IPS-15b (cell line): ENCODE measurements around the gene ABO.
"Not testable (repeated sequence)": the region's sequence is repeated elsewhere in the genome, so short reads cannot be mapped to it uniquely, and the experiment has no call there.

ENCODE experiments used
- H3K27me3 ChIP-seq: one replicate; pipeline ENCODE4 v1.6.1; 2013; ENCODE audit warnings: low read length; ENCODE audit not compliant: control insufficient read depth, insufficient read depth
- H3K36me3 ChIP-seq: one replicate; pipeline ENCODE4 v1.6.1; 2013; ENCODE audit warnings: low read length; ENCODE audit not compliant: control insufficient read depth, insufficient read depth
- H3K4me1 ChIP-seq: one replicate; pipeline ENCODE4 v1.6.1; 2013; ENCODE audit warnings: mild to moderate bottlenecking, low read length; ENCODE audit not compliant: control insufficient read depth, insufficient read depth
- H3K4me3 ChIP-seq: one replicate; pipeline ENCODE4 v1.5.1; 2013; ENCODE audit warnings: low read depth, low read length
- H3K9ac ChIP-seq: one replicate; pipeline ENCODE4 v1.6.1; 2013; ENCODE audit warnings: low read depth, mild to moderate bottlenecking, low read length
- H3K9me3 ChIP-seq: one replicate; pipeline ENCODE4 v1.6.1; 2013; ENCODE audit warnings: mild to moderate bottlenecking, low read length; ENCODE audit not compliant: control insufficient read depth, insufficient read depth

Gene ABO

GRCh38 chr9:133234577-133235322 lies 40.3 kb downstream of the ABO start:
- H3K9me3 ChIP-seq: no peaks in the 10 kb centered on the region
- peaks cover 8% of the 10 kb centered on the region for H3K27me3 ChIP-seq
- H3K4me3 ChIP-seq: no peak overlapping the region
- H3K9ac ChIP-seq: no peak overlapping the region
- H3K4me1 ChIP-seq: no peaks in the 10 kb centered on the region
- H3K36me3 ChIP-seq: no peaks in the 10 kb centered on the region

- no peak overlapping the region for H3K9ac ChIP-seq
- no peaks in the 10 kb centered on the region for H3K9me3 ChIP-seq
- no peak overlapping the region for H3K4me3 ChIP-seq
- peaks cover 8% of the 10 kb centered on the region for H3K27me3 ChIP-seq
- H3K4me1 ChIP-seq: no peaks in the 10 kb centered on the region
- H3K36me3 ChIP-seq: no peaks in the 10 kb centered on the region
Observed at GRCh38 chr9:133233681-133234432, 41.1 kb downstream of the ABO start.

GRCh38 chr9:133231934-133232568 lies 43.0 kb downstream of the ABO start:
- not testable (repeated sequence) for H3K9me3 ChIP-seq, H3K27me3 ChIP-seq, H3K36me3 ChIP-seq, H3K4me1 ChIP-seq, H3K4me3 ChIP-seq, H3K9ac ChIP-seq

GRCh38 chr9:133230514-133230913 lies 44.5 kb downstream of the ABO start:
- H3K9me3 ChIP-seq, H3K27me3 ChIP-seq, H3K4me1 ChIP-seq, H3K9ac ChIP-seq, H3K36me3 ChIP-seq, H3K4me3 ChIP-seq: not testable (repeated sequence)

DNA sequence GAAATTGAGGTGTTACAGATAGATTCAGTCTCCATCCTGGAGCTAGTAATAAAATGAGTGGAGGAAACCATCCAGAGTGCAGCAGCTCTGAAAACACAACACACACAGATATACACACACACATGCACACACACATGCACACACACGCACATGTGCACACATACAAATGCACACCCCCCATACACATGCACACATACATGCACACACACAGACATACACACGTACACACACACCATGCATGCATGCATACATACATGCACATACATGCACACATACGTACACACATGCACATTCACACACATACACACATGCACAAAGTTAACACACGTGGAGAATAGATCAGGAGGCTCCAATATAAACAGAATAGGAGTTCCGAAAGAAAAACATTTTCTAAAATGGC lies 44.9 kb downstream of the ABO start:
- Histone ChIP-seq H3K4me1 (no peaks in the 10 kb centered on the region), H3K4me3 (no peak overlapping the region), H3K36me3 (no peaks in the 10 kb centered on the region)

GRCh38 chr9:133228474-133229193 lies 46.4 kb downstream of the ABO start:
- not testable (repeated sequence) for H3K27me3 ChIP-seq, H3K4me1 ChIP-seq, H3K4me3 ChIP-seq, H3K9me3 ChIP-seq, H3K9ac ChIP-seq, H3K36me3 ChIP-seq

More for the DNA sequence above, 44.9 kb downstream of the ABO start:
- Histone ChIP-seq H3K27me3 (no peaks in the 10 kb centered on the region), H3K9me3 (no peaks in the 10 kb centered on the region), H3K9ac (no peak overlapping the region)

DNA sequence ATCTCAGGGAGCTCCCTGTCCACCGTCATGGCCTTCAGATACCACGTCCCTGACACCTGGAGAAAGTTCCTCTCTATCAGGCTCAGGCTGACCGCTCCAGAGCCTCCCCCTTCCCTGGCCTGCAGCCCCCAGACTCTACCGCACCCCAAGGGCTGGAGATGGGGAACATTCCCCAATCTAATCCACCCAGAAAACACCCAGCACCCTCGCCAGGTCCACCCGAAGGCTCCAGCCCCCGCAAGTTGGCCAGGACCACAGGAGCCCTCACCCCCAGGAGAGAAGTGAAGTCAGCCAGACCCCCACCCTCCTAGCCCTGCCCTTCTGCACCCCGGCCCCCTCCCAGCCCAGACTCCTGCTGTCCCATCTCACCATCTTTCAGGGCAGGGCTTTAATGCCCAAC lies 47.0 kb downstream of the ABO start:
- H3K27me3 ChIP-seq, H3K9me3 ChIP-seq, H3K4me1 ChIP-seq, H3K9ac ChIP-seq, H3K4me3 ChIP-seq, H3K36me3 ChIP-seq: not testable (repeated sequence)

DNA sequence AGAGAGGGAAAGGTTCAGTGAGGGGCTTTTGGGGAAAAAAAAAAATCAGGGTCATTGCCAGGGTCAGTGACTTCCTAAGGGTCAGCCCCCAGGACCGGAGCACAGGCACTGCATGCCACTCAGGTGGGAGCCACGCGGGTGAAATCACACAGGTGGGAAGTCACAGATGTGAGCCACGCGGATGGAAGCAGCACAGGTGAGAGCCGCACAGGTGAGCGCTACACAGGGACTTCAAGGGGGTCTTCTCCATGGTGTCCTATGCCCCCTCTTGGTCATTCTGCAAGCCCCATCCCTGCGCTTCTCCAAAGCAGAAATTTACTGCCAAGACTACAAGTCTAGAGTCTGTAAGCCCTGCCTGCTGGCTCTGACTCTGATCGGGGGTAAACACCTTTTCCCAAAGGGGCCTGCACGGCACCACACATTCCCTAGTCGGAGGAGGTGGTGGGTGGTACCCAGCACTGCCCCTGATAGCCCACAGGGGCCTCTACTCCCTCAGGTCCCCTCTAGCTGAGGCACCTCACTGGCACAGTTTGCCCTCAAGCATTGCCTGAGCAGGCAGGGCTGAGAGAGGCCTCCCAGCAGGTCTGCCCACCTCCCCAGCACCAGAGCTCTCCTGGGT lies 47.6 kb downstream of the ABO start:
- no peak overlapping the region for H3K4me3 ChIP-seq
- H3K36me3 ChIP-seq: no peaks in the 10 kb centered on the region
- H3K9ac ChIP-seq: no peak overlapping the region
- H3K27me3 ChIP-seq: no peaks in the 10 kb centered on the region
- no peaks in the 10 kb centered on the region for H3K4me1 ChIP-seq
- no peaks in the 10 kb centered on the region for H3K9me3 ChIP-seq

GRCh38 chr9:133226219-133227171 lies 48.5 kb downstream of the ABO start:
- no peaks in the 10 kb centered on the region for H3K9me3 ChIP-seq
- no peaks in the 10 kb centered on the region for H3K36me3 ChIP-seq
- H3K9ac ChIP-seq: no peak overlapping the region
- H3K4me1 ChIP-seq: no peaks in the 10 kb centered on the region
- no peaks in the 10 kb centered on the region for H3K27me3 ChIP-seq
- no peak overlapping the region for H3K4me3 ChIP-seq

GRCh38 chr9:133225171-133226011 lies 49.6 kb downstream of the ABO start:
- no peak overlapping the region for H3K9ac ChIP-seq
- no peak overlapping the region for H3K4me3 ChIP-seq
- no peaks in the 10 kb centered on the region for H3K9me3 ChIP-seq
- no peaks in the 10 kb centered on the region for H3K27me3 ChIP-seq
- H3K4me1 ChIP-seq: no peaks in the 10 kb centered on the region
- no peaks in the 10 kb centered on the region for H3K36me3 ChIP-seq
